Measurements from ENCODE around the gene TOM1L2. TPM values are rescaled to one million over a fixed set of nuclear protein-coding genes. Genes with fewer than 3 reads are reported as not detected.

TOM1L2 gene
- total RNA-seq, 1 donor from 2014 or later = 4.3 TPM

DNA sequence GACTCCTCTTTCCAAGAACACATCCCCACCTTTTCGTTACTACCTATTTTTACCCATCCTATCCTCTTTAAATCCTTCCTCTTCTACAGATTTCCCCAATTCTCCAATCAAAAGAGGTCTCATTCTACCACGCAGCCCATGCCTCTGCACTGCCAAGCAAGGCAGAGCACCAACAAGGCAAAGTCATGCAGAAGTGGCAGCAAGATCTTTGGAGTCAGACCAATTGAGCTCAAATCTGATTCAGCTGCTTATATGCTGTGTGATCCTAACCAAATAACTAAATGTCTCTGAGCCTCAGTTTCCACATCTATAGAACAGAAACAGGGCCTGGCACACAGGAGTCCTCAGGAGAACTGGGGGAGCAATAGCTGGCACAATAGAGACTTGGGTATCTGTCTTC is 41.0 kb downstream of the TOM1L2 start:
- H3K27me3 Mint-ChIP-seq (ENCODE audit: insufficient read depth, low read depth) = peaks cover 3% of the 10 kb centered on the region
- H3K9ac ChIP-seq = no peak overlapping the region
- no peaks in the 10 kb centered on the region for H3K36me3 ChIP-seq
- no peak overlapping the region for H2AFZ ChIP-seq (replicated peaks)
- peaks cover 17% of the 10 kb centered on the region for H3K4me1 ChIP-seq
- no peak overlapping the region for H3K4me3 ChIP-seq
- no peaks in the 10 kb centered on the region for H3K79me2 ChIP-seq (ENCODE audit: low read depth)
- H3F3A ChIP-seq (ENCODE audit: low read depth) = peaks cover 8% of the 10 kb centered on the region
- H3K27me3 ChIP-seq = no peaks in the 10 kb centered on the region
- H3K36me3 Mint-ChIP-seq = no peaks in the 10 kb centered on the region
- H3K27ac Mint-ChIP-seq = no peak overlapping the region
- H3K4me2 ChIP-seq = no peak overlapping the region
- no peak overlapping the region for H3K27ac ChIP-seq
- no peaks in the 10 kb centered on the region for H3K9me3 ChIP-seq (ENCODE audit: low read depth)
- peaks cover 55% of the 10 kb centered on the region for H3K4me1 Mint-ChIP-seq
- H3K4me3 Mint-ChIP-seq = no peak overlapping the region
- no peaks in the 10 kb centered on the region for H3K9me3 Mint-ChIP-seq
- DNase-seq (ENCODE audit: low spot score) = no peak
- TF ChIP-seq EZH2 (IDR thresholded peaks at IDR 0.05) = no peak
- TF ChIP-seq, protein P1, sequence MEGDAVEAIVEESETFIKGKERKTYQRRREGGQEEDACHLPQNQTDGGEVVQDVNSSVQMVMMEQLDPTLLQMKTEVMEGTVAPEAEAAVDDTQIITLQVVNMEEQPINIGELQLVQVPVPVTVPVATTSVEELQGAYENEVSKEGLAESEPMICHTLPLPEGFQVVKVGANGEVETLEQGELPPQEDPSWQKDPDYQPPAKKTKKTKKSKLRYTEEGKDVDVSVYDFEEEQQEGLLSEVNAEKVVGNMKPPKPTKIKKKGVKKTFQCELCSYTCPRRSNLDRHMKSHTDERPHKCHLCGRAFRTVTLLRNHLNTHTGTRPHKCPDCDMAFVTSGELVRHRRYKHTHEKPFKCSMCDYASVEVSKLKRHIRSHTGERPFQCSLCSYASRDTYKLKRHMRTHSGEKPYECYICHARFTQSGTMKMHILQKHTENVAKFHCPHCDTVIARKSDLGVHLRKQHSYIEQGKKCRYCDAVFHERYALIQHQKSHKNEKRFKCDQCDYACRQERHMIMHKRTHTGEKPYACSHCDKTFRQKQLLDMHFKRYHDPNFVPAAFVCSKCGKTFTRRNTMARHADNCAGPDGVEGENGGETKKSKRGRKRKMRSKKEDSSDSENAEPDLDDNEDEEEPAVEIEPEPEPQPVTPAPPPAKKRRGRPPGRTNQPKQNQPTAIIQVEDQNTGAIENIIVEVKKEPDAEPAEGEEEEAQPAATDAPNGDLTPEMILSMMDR (IDR thresholded peaks at IDR 0.05) = no peak
- H4K20me1 ChIP-seq (ENCODE audit: low read depth) = no peaks in the 10 kb centered on the region

DNA sequence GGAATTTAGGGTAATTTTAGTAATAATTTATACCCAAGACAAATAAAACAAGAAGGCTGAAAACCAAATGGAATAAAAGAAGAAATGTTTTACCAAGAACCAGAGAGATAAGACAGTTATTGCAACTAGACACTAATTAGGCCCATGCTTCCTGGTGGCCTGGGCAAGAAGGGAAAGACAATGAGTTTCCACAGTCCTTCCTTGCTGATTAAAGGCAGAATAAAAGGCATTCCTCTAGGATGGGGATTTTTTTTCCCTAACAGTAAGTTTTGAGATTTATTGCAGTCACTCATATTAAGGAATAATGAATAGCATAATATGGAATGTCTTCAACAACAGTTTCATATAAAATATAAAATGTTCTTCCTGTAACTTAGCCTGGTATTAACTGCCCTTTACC is 41.5 kb downstream of the TOM1L2 start:
- Mint-ChIP-seq H3K36me3 (no peaks in the 10 kb centered on the region), H3K27me3 (ENCODE audit: insufficient read depth, low read depth) (peaks cover 3% of the 10 kb centered on the region), H3K27ac (no peak overlapping the region), H3K4me3 (no peak overlapping the region), H3K4me1 (peaks cover 50% of the 10 kb centered on the region), H3K9me3 (no peaks in the 10 kb centered on the region)
- no peaks in the 10 kb centered on the region for H3K79me2 ChIP-seq (ENCODE audit: low read depth)
- H3K27me3 ChIP-seq = no peaks in the 10 kb centered on the region
- DNase-seq (ENCODE audit: low spot score) = no peak
- no peak for TF ChIP-seq EZH2 (IDR thresholded peaks at IDR 0.05)
- TF ChIP-seq, protein P1 (IDR thresholded peaks at IDR 0.05) = no peak
- TF ChIP-seq EZH2phosphoT487 (IDR thresholded peaks at IDR 0.05) = no peak
- peaks cover 17% of the 10 kb centered on the region for H3K4me1 ChIP-seq
- H4K20me1 ChIP-seq (ENCODE audit: low read depth) = no peaks in the 10 kb centered on the region
- H3F3A ChIP-seq (ENCODE audit: low read depth) = peaks cover 8% of the 10 kb centered on the region
- no peak overlapping the region for H3K4me3 ChIP-seq
- no peak overlapping the region for H3K27ac ChIP-seq
- H3K4me2 ChIP-seq = no peak overlapping the region
- H3K36me3 ChIP-seq = no peaks in the 10 kb centered on the region
- H3K9ac ChIP-seq = no peak overlapping the region
- H3K9me3 ChIP-seq (ENCODE audit: low read depth) = no peaks in the 10 kb centered on the region
- H2AFZ ChIP-seq (replicated peaks) = no peak overlapping the region

DNA sequence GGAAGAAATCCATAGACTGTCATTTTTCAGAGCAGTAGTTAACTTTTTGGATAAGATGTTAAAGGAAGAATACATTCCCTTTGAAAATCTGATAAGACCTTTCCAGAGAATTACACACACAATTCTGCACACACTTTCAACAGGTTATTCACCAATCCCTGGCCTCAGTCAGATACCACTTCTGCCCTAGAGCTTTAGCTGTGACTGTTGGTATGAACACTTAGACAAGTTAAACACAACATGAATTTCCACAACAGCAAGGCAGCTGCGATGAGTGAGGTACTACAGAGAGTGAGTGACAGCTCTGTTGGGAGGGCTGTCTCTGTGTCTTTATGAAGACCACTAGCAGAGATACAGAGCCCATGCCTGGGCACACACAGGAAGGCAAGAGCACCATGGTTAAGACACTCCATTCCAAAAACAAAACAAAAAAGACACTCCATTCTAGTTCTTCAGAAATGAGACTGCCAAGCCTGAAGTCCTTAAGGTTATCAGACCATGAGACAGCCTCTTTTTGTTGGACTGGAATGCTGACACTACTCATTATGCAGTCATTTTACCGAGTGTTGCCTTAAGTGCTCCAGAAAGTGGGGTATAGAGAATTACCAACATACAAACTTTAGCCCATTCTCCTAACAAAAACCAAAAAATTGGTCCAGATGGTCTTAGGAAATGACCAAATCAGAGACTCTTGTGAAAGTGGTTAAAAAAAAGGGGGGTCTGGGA is 42.4 kb downstream of the TOM1L2 start:
- no peaks in the 10 kb centered on the region for H3K9me3 ChIP-seq (ENCODE audit: low read depth)
- no peak overlapping the region for H2AFZ ChIP-seq (replicated peaks)
- H3K9ac ChIP-seq = no peak overlapping the region
- H3K4me2 ChIP-seq = no peak overlapping the region
- H3K79me2 ChIP-seq (ENCODE audit: low read depth) = no peaks in the 10 kb centered on the region
- no peak overlapping the region for H3K4me3 ChIP-seq
- H3F3A ChIP-seq (ENCODE audit: low read depth) = peaks cover 8% of the 10 kb centered on the region
- peaks cover 41% of the 10 kb centered on the region for H3K4me1 Mint-ChIP-seq
- H3K27me3 ChIP-seq = no peaks in the 10 kb centered on the region
- no peak for TF ChIP-seq EZH2 (IDR thresholded peaks at IDR 0.05)
- TF ChIP-seq, protein P1 (IDR thresholded peaks at IDR 0.05) = no peak
- TF ChIP-seq EZH2phosphoT487 (IDR thresholded peaks at IDR 0.05) = no peak
- no peak overlapping the region for H3K4me3 Mint-ChIP-seq
- H3K27ac Mint-ChIP-seq = no peak overlapping the region
- H4K20me1 ChIP-seq (ENCODE audit: low read depth) = no peaks in the 10 kb centered on the region
- no peaks in the 10 kb centered on the region for H3K9me3 Mint-ChIP-seq
- H3K36me3 Mint-ChIP-seq = no peaks in the 10 kb centered on the region
- peaks cover 3% of the 10 kb centered on the region for H3K27me3 Mint-ChIP-seq (ENCODE audit: insufficient read depth, low read depth)
- no peaks in the 10 kb centered on the region for H3K36me3 ChIP-seq
- H3K27ac ChIP-seq = no peak overlapping the region
- DNase-seq (ENCODE audit: low spot score) = no peak
- H3K4me1 ChIP-seq = peaks cover 17% of the 10 kb centered on the region
